NCI-H146 (cell line): ENCODE results near the gene CEACAM16.

Source experiments
- DNase-seq: peaks from one replicate; lab custom pipeline; 2025; lab: John Stamatoyannopoulos, UW

The CEACAM16 gene

DNA sequence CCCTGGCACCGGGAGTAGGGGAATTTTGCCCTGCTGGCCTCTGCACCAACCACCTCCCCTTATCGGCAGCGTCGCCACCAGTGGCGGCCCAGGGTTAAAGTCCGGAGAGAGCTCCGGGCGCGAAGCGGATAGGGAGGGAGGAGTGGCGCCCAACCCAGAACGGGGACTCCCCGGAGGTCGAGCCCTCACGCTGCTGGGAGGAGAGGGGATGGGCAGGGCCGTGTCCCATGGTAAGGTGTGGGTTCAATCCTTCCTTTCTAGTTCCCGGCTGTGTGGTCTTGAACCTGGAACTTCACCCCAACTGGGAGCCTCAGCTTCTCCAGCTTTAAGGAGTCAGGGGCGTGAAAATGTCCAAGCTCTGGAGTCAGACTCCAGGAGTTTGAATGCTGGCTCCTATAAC, 26.3 kb downstream of the CEACAM16 start:
- DNase-seq, result no peak

DNA sequence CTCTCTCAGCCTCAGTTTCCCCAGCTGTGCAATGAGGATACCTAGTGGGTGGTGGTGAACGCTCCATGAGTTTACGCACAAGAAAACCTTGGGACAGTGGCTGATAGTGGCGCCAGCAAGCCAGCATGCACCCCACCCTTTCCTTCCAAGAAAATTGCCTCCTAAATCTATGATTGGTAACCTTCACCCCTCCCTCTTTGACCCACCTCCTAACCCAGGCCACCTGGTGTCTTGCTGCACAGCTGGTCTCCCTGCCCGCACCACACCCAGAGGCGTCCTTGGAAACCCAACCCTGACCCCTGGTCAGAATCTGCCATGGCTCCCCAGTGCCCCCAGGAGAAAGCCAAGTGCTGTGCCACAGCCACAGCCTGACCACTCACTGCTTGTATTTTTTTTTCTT, 26.7 kb downstream of the CEACAM16 start:
- DNase-seq, result no peak

DNA sequence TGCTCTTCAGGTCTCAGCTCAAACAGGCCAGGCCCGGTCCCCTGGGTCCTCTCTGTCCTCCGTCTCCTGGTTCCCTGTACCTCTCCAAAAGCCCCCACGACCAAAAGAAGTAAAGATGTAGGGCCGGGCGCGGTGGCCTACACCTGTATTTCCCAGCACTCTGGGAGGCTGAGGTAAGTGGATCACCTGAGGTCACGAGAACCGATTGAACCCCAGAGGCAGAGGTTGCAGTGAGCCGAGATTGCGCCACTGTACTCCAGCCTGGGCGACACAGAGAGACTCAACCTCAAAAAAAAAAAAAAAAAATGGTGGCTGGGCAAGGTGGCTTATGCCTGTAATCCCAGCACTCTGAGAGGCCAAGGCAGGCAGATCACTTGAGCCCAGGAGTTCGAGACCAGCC, 27.5 kb downstream of the CEACAM16 start:
- DNase-seq, result no peak

DNA sequence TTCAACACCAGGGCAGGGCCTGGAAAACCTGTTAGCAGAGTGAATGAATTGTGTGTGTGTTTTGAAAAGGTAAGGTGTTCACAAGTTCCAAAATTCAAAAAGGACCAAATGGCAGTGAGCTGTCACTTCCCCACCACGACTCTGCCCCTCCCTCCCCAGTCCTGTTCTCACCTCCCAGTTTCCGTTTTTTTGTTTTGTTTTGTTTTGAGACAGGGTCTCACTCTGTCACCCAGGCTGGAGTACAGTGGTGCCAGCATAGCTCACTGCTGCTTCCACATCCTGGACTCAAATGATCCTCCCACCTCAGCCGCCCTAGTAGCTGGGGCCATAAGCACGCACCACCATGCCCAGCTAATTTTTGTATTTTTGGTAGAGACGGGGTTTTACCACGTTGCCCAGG, 29.2 kb downstream of the CEACAM16 start:
- no peak for DNase-seq

DNA sequence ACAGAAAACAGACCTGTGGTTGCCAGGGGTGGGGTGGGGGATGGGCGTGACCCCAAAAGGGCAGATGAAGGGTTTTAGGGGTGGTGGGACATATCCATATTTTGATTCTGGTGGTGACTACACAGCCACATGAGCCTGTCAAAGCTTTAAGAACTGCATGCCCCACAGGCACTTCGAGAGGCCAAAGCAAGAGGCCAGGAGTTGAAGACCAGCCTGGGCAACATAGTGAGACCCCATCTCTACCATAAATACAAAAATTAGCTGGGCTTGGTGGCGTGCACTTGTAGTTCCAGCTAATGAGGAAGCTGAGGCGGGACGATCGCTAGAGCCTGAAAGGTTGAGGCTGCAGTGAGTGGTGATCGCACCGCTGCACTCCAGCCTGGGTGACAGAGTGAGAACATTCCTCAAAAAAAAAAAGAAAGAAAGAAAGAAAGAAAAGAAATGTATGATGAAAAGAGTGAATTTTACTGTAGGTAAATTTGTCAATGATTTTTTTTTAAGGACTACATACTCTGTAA, 30.6 kb downstream of the CEACAM16 start:
- no peak for DNase-seq

DNA sequence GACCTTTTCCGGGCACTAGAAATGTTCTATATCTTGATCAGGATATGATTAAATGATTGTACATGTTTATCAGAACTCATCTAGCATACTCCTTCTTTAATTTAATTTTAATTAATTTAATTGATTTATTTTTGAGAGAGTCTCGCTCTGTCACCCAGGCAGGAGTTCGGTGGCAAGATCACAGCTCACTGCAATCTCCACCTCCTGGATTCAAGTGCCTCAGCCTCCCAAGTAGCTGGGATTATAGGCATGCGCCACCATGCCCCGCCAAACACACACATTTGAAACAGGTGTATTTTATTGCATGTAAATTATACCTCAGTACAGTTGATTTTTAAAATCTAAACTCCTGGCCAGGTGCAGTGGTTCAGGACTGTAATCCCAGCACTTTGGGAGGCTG, 32.1 kb downstream of the CEACAM16 start:
- no peak for DNase-seq

DNA sequence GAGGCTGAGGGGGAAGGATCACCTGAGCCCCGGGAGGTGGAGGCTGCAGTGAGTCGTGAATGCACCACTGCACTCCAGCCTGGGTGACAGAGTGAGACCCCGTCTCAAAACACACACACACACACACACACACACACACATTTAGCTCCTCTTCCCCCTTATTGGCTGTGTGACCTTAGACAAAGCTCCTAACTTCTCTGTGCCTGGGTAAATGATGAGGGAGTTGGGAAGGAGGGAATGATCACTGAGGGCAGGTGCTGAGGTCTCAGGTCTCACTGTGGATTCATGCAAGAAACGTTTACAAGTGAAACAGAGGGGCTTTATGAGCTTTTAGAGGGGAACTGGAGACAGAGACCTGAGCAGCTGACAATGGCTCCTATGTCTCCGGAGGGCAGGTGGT, 32.7 kb downstream of the CEACAM16 start:
- no peak for DNase-seq

DNA sequence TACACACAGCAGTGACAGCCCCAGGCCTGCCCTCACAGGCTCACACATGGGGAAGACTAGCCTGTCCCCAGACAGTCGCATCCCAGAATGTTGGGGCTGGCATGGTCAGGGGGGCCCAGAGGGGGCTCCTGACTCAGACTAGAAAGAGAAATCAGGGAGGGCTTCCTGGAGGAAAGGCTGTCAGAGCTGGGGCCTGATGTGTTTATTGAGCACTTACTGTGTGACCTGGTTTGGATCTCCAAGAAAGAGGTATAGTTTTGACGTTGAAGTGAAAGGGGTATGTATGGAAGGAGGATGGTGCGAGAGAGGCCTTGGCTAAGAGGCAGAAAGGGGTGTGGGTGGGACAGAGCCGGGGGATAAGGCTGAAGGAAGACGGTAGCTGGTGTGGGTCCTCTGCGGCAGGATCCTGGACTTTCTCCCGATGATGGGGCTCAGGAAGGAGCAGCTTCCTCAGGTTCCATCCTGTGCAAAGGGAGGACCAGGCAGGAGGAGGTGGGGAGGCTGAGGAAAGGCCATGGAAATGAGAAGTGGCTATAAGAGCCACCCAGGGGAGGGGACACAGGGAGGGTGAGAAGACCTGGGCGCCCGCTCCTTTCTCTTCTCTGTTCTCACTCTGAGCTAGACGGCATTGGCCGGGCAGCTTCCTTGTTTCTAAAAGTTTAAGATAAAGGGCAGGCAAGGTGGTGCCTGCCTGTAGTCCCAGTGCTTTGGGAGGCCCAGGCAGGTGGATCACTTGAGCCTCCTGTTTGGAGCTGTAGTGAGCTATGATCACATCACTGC, 33.5 kb downstream of the CEACAM16 start:
- no peak for DNase-seq

DNA sequence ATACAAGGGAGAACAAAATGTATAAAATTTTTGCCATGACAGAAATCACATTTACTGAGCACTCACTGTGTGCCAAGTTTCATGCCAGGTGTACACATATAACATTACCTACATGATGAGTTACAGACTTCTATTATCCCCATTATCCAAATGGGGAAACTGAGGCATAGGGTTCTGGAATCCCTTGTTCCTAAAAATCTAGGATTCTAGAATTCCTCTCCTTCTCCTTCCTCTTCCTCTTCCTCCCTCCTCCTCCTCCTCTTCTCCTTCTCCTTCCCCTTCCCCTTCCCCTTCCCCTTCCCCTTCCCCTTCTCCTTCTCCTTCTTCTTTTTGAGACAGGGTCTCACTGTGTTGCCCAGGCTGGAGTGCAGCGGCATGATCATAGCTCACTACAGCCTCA, 35.4 kb downstream of the CEACAM16 start:
- no peak for DNase-seq

DNA sequence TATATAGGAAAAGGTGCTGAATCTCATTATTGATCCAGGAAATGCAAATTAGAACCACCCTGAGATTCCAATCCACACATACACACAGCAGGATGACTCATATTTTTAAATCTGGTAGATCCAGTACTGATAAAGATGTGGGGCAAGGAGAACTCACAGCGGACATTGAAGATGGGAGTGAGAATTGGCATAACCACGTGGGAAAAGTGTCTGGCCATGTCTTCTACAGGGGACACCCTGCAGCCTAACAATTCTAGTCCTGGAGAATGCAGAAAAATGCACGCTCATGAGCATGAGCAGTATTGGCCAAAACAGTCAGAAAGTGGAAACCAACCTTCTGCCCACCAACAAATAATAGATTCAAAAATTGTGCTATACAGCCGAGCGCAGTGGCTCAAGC, 36.1 kb downstream of the CEACAM16 start:
- DNase-seq, result no peak

DNA sequence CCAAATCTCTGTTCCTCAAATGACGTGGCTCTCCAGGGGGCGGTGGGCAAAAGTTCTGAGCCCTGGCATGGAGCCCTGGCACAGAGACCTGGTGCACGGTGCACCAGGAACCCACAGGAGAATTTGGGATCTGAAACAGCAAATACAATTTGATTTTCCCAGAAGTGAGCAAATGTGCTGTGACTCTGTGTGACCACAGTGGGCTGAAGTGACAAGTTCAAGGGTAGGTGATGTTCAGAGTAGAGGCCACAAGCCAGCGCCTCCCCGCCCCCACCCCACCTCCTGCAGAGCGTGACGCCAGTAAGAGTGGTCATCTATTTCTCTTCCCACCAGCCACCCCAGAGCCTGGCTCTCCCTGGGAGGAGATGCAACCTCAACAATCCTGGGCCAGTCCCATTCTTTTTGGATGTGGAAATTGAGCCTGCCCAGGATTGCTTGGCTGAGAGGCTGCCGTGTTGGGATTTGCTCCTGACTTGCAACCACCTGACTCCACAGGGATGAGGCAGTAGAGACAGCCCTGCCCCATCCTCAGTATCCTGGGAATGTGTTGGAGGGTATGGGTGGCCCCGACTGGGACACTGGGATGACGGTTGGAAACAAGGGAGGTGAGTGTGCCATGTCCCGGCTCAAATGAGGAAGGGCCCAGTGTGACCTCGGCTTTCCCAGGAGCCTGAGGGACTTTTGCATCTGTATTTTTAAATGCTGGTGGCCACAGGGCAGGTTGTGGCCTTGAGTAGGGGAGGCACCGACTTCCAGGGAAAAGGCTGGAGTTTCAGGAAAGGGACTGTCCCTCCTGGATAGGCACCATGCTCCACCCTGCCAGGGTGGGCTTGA, 38.5 kb downstream of the CEACAM16 start:
- DNase-seq, result no peak

DNA sequence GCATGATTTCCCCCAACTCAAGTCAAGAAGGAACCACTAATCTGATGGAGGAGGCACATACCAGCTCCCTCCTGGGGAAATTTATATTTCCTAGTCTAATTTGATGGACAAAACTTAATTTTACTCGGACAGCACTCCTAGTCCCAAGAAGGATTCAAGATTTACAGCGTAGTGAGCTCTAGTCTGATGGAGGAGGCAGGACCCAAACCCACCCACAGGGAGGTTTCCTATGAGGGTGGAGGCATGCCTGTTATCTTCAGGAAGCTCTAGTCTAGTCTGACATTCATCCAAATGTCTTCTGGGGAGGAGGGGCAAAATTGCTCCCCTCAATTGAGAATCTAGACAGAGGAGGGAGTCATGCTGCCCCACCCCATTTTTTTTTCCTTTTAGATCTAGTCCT, 39.2 kb downstream of the CEACAM16 start:
- no peak for DNase-seq

DNA sequence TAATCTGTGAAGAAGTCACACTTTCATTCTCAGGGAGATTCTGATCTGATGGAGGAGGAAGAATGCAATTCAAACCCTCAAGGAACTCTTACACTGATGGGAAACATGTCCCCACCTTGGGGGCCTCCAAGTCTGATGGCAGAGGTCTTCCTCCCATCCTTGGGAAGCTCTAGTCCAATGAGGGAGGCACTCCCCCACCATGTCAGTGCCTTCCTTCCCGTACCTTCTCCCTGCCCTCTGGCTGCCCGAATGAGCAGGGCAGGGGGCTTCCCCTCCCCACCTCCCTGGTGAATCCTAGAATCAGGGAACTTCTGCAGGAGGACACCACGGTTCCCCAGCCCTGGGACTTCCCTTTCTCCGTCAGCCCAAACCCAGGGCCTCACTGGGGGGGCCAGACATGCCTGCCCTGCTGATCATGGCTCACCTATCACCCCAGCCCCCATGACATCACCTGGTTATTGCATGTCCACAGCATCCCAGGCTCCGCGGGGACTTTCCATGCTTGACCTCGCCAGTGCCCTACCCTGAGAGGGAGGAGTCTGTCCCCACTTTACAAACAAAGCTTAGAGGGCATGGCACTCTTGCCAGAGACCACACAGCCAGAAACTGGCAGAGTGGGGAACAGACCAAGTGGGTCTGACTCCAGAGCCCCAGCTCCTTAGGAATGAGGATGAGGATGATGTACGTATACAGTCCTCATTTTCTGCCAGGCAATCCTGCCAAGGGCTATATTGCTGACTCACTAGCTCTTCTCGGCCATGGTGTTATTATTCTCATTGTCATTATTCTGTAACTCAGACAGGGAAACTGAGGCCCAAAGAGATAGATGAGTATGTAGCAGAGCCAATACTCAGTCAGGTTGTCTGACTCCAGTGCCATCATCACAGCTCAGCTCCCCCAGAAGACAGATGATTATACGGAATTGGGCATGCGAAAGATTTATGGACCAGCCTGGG, 39.9 kb downstream of the CEACAM16 start:
- DNase-seq, result no peak

DNA sequence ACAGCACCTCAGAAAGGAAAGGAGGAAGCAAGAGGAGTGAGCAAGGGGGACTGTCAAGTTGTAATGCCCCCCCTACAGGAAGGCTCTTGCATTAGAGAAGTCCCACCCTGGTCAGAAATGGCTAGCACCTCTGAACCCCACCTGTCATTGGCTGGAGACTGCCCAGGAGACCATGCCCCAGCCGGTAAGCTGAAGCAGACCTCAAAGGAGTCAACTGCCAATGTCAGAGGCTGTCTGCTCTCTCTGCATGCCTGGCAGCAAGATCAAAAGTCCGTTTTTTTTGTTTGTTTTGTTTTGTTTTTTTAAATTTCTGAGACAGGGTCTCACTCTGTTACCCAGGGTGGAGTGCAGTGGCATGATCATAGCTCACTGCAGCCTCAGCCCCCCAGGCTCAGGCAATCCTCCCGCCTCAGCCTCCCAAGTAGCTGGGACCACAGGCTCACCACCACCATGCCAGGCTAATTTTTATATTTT, 41.4 kb downstream of the CEACAM16 start:
- no peak for DNase-seq

DNA sequence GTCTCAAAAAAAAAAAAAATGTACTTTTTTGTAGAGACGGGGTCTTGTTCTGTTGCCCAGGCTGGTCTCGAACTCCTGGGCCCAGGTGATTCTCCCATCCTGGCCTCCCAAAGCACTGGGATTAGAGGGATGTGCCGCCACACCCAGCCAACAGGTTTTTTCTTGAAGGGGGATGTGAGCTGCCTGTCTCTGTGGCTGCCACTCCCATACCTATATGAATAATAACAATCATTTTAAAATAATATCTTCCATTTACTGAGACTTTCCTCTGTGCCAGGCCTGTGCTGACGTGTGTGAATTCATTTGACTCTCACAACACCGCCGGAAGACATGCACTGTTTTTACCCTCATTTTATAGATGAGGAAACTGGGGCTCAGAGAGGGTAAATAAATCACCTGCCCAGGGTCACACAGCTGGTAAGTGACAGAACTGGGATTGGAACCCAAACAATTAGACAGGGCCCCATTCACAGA, 42.3 kb downstream of the CEACAM16 start:
- DNase-seq, result no peak

DNA sequence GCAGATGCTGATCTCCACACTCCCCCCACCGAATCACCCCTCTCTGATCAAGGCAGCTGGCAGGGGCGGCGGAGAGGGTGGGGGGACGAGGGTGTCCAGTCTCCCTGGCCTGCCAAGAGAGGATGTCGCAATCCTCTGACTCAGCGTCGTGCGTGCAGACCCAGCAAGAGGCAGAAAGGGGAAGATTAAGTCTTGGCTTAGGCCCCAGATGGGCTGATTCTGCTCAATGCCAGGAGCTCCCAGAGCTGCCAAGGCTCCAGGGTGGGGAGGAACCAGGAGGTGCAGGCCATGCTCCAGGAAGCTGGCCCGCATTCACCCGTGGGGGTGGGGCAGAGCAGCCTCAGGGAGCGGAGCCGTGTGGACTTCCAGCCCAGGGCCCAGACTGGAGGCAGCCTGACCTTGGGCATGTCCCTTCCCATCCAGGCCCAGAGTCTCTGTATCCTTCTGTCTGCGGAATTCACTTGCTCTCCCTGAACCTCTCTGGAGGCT, 42.9 kb downstream of the CEACAM16 start:
- DNase-seq, result no peak

DNA sequence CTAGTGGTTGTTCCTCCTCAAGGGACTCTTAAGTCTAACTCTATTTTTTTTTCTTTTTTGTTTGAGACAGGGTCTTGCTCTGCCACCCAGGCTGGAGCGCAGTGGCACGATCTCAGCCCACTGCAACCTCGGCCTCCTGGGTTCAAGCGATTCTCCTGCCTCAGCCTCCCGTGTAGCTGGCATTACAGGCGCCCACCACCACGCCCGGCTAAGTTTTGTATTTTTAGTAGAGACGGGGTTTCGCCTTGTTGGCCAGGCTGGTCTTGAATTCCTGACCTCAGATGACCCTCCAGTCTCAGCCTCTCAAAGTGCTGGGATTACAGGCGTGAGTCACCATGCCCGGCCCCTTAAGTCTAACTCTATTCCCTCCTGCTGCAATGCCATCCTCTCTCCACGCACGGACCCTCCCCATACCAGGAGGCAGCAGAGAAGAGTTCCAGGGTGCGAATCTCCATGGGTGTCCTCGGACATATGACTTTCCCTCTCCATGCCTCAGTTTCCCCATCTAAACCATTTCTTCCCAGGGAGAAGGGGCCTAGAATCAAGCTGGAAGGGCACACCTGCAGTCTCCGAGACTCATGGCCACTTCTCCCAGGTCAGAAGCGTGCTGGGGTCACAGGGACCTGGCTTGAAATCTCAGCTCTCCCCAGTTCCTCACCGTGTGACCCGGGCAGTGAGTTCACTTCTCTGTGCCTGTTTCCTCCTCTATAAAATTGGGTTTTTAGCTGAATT, 43.5 kb downstream of the CEACAM16 start:
- no peak for DNase-seq

DNA sequence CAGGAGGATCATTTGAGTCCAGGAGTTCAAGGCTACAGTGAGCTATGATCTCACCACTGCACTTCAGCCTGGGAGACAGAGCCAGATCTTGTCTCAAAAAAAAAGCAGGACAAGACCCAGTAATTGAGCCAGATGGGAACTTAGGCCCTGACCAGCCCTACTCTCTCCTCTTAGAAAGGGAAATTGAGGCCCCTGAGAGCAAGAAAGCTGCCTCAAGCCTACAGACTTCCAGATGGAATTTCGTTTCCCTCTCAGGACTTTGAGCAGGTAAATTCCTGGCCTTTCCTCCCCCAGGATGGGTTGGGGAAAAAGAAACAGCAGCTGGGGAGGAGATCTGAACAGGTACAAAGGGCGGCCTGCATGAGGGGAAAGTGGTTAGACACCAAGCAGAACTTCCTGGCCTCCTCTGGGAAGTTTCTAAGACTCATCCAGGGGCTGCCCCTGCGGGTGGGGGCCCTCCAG, 46.0 kb downstream of the CEACAM16 start:
- DNase-seq, result no peak

DNA sequence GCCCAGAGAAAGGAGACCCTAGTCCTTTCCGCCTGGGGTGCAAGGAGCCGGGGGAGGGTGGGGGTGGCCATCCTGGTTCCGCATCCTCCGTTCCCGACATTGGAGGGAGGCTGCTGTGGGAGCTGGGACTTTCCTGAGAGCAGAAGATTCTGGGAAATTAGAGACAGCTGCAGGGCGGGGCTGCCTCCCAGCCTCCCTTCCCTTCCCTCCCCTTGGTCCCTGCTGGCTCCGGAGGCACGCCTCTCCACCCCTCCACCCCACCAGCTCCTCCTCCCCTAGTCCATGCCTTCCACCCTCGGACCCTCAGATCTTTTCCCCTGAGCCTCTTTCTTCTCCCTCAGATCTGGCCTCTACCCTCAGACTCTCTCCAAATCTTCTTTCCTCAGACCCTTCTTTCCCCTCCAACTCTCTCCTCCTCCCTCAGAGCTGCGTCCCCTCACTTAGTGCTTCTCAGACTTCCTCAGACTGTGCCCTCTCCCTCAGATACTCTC, 46.4 kb downstream of the CEACAM16 start:
- DNase-seq, result peak; percentile 17

DNA sequence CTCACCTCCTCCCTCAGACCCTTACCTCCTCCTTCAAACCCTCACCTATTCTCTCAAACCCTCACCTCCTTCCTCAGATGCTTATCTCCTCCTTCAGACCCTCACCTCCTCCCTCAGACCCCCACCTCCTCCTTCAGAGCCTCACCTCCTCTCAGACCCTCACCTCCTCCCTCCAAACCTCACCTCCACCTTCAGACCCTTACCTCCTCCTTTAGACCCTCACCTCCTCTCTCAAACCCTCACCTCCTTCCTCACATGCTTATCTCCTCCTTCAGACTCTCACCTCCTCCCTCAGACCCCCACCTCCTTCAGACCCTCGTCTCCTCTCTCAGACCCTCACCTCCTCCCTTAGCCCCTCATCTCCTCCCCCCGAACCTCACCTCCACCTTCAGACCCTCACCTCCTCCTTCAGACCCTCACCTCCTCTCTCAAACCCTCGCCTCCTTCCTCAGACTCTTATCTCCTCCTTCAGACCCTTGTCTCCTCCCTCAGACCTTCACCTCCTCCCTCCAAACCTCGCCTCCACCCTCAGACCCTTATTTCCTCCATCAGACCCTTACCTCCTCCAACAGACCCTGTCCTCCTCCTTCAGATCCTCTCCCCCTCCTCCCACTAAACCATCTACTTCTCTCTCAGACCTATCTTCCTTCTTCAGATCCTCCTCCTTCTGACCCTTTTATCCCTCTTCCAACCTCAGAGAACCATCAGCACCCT, 47.1 kb downstream of the CEACAM16 start:
- no peak for DNase-seq
